ENCODE results near the gene SEMA6B.

SEMA6B gene

GRCh38 chr19:4521170-4521887 lies 38.2 kb downstream of the SEMA6B start:
- TF ChIP-seq POU2F2 (IDR thresholded peaks at IDR 0.05; ENCODE audit: low read depth, low read length) (no peak), POLR2A (IDR thresholded peaks at IDR 0.05; ENCODE audit: low read depth, low read length) (no peak), TAF1 (IDR thresholded peaks at IDR 0.05; ENCODE audit: low read depth, low read length) (no peak), SPI1 (IDR thresholded peaks at IDR 0.05; ENCODE audit: low read depth, low read length) (no peak), PAX5 (IDR thresholded peaks at IDR 0.05; ENCODE audit: insufficient read depth, low read length, severe bottlenecking) (no peak), POLR2AphosphoS5 (IDR thresholded peaks at IDR 0.05; ENCODE audit: low read depth, low read length) (no peak)
- DNase-seq (ENCODE audit: insufficient read length, low spot score) (no peak), FAIRE-seq (no peak)

GRCh38 chr19:4519521-4520277 lies 39.8 kb downstream of the SEMA6B start:
- no peak for FAIRE-seq
- no peak for DNase-seq (ENCODE audit: insufficient read length, low spot score)
- TF ChIP-seq POLR2AphosphoS5 (IDR thresholded peaks at IDR 0.05; ENCODE audit: low read depth, low read length): no peak
- no peak for TF ChIP-seq POU2F2 (IDR thresholded peaks at IDR 0.05; ENCODE audit: low read depth, low read length)
- no peak for TF ChIP-seq TAF1 (IDR thresholded peaks at IDR 0.05; ENCODE audit: low read depth, low read length)
- no peak for TF ChIP-seq SPI1 (IDR thresholded peaks at IDR 0.05; ENCODE audit: low read depth, low read length)
- no peak for TF ChIP-seq POLR2A (IDR thresholded peaks at IDR 0.05; ENCODE audit: low read depth, low read length)
- no peak for TF ChIP-seq PAX5 (IDR thresholded peaks at IDR 0.05; ENCODE audit: insufficient read depth, low read length, severe bottlenecking)

GRCh38 chr19:4519172-4519496 lies 40.4 kb downstream of the SEMA6B start:
- FAIRE-seq: no peak
- no peak for DNase-seq (ENCODE audit: insufficient read length, low spot score)
- no peak for TF ChIP-seq POLR2AphosphoS5 (IDR thresholded peaks at IDR 0.05; ENCODE audit: low read depth, low read length)
- no peak for TF ChIP-seq SPI1 (IDR thresholded peaks at IDR 0.05; ENCODE audit: low read depth, low read length)
- TF ChIP-seq PAX5 (IDR thresholded peaks at IDR 0.05; ENCODE audit: insufficient read depth, low read length, severe bottlenecking): no peak
- TF ChIP-seq TAF1 (IDR thresholded peaks at IDR 0.05; ENCODE audit: low read depth, low read length): no peak
- no peak for TF ChIP-seq POLR2A (IDR thresholded peaks at IDR 0.05; ENCODE audit: low read depth, low read length)
- TF ChIP-seq POU2F2 (IDR thresholded peaks at IDR 0.05; ENCODE audit: low read depth, low read length): no peak

GRCh38 chr19:4518345-4519171 lies 40.9 kb downstream of the SEMA6B start, which contains the start of gene PLIN4:
PLIN4 (minus strand) TSS chr19:4518486; CDS start chr19:4518272, 214 bp downstream.
- FAIRE-seq (no peak), DNase-seq (ENCODE audit: insufficient read length, low spot score) (no peak)
- TF ChIP-seq POLR2A (IDR thresholded peaks at IDR 0.05; ENCODE audit: low read depth, low read length): no peak
- TF ChIP-seq POLR2AphosphoS5 (IDR thresholded peaks at IDR 0.05; ENCODE audit: low read depth, low read length): no peak
- no peak for TF ChIP-seq POU2F2 (IDR thresholded peaks at IDR 0.05; ENCODE audit: low read depth, low read length)
- no peak for TF ChIP-seq PAX5 (IDR thresholded peaks at IDR 0.05; ENCODE audit: insufficient read depth, low read length, severe bottlenecking)
- TF ChIP-seq SPI1 (IDR thresholded peaks at IDR 0.05; ENCODE audit: low read depth, low read length): no peak
- TF ChIP-seq TAF1 (IDR thresholded peaks at IDR 0.05; ENCODE audit: low read depth, low read length): no peak

GRCh38 chr19:4517451-4518057 lies 41.9 kb downstream of the SEMA6B start:
- FAIRE-seq: no peak
- TF ChIP-seq SPI1 (IDR thresholded peaks at IDR 0.05; ENCODE audit: low read depth, low read length): no peak
- no peak for TF ChIP-seq POU2F2 (IDR thresholded peaks at IDR 0.05; ENCODE audit: low read depth, low read length)
- TF ChIP-seq TAF1 (IDR thresholded peaks at IDR 0.05; ENCODE audit: low read depth, low read length): no peak
- no peak for TF ChIP-seq POLR2A (IDR thresholded peaks at IDR 0.05; ENCODE audit: low read depth, low read length)
- TF ChIP-seq POLR2AphosphoS5 (IDR thresholded peaks at IDR 0.05; ENCODE audit: low read depth, low read length): no peak
- DNase-seq (ENCODE audit: insufficient read length, low spot score): no peak

- no peak for TF ChIP-seq POU2F2 (IDR thresholded peaks at IDR 0.05; ENCODE audit: low read depth, low read length)
- TF ChIP-seq PAX5 (IDR thresholded peaks at IDR 0.05; ENCODE audit: insufficient read depth, low read length, severe bottlenecking): no peak
- no peak for TF ChIP-seq SPI1 (IDR thresholded peaks at IDR 0.05; ENCODE audit: low read depth, low read length)
- TF ChIP-seq TAF1 (IDR thresholded peaks at IDR 0.05; ENCODE audit: low read depth, low read length): no peak
- TF ChIP-seq POLR2AphosphoS5 (IDR thresholded peaks at IDR 0.05; ENCODE audit: low read depth, low read length): no peak
- DNase-seq (ENCODE audit: insufficient read length, low spot score) (no peak), FAIRE-seq (no peak)
Measured at GRCh38 chr19:4516939-4517300, 42.6 kb downstream of the SEMA6B start.

GRCh38 chr19:4516199-4516938 lies 43.1 kb downstream of the SEMA6B start:
- TF ChIP-seq POLR2A (IDR thresholded peaks at IDR 0.05; ENCODE audit: low read depth, low read length) (no peak), SPI1 (IDR thresholded peaks at IDR 0.05; ENCODE audit: low read depth, low read length) (no peak), POU2F2 (IDR thresholded peaks at IDR 0.05; ENCODE audit: low read depth, low read length) (no peak), TAF1 (IDR thresholded peaks at IDR 0.05; ENCODE audit: low read depth, low read length) (no peak), POLR2AphosphoS5 (IDR thresholded peaks at IDR 0.05; ENCODE audit: low read depth, low read length) (no peak), PAX5 (IDR thresholded peaks at IDR 0.05; ENCODE audit: insufficient read depth, low read length, severe bottlenecking) (no peak)
- DNase-seq (ENCODE audit: insufficient read length, low spot score) (no peak), FAIRE-seq (no peak)

- DNase-seq (ENCODE audit: insufficient read length, low spot score) (no peak), FAIRE-seq (no peak)
- TF ChIP-seq POLR2AphosphoS5 (IDR thresholded peaks at IDR 0.05; ENCODE audit: low read depth, low read length): no peak
- no peak for TF ChIP-seq PAX5 (IDR thresholded peaks at IDR 0.05; ENCODE audit: insufficient read depth, low read length, severe bottlenecking)
- TF ChIP-seq SPI1 (IDR thresholded peaks at IDR 0.05; ENCODE audit: low read depth, low read length): no peak
- TF ChIP-seq POLR2A (IDR thresholded peaks at IDR 0.05; ENCODE audit: low read depth, low read length): no peak
- no peak for TF ChIP-seq POU2F2 (IDR thresholded peaks at IDR 0.05; ENCODE audit: low read depth, low read length)
Measured at GRCh38 chr19:4515732-4516131, 43.8 kb downstream of the SEMA6B start.
